SK-N-SH treated with all-trans-retinoic acid at 6 μM for 48 hours (cell line): ENCODE data around the gene CYP46A1.

Experiments used
- ARNTL ChIP-seq: fragments of 450-650 bp; formaldehyde crosslinking; IDR thresholded peaks from 2 replicates; pipeline ENCODE4 v1.5.0; 2020; ENCODE audit warnings: low read depth, mild to moderate bottlenecking, moderate library complexity, borderline replicate concordance
- CREB5 ChIP-seq: fragments of 250-450 bp; sonication (Bioruptor Pico); IDR thresholded peaks from 2 replicates; pipeline ENCODE4 v1.5.1; 2020; ENCODE audit warnings: low read depth, mild to moderate bottlenecking, moderate library complexity
- ESRRG ChIP-seq: fragments of 250-450 bp; sonication (Bioruptor Pico); IDR thresholded peaks from 2 replicates; pipeline ENCODE4 v1.6.1; 2021; ENCODE audit warnings: mild to moderate bottlenecking
- PATZ1 ChIP-seq: fragments of 250-450 bp; sonication (Bioruptor Pico); IDR thresholded peaks from 2 replicates; pipeline ENCODE4 v1.8.0; 2020; ENCODE audit warnings: mild to moderate bottlenecking, moderate library complexity, borderline replicate concordance
- RARB ChIP-seq: fragments of 250-450 bp; sonication (Bioruptor Pico); IDR thresholded peaks from 2 replicates; pipeline ENCODE4 v1.8.0; 2021; ENCODE audit warnings: mild to moderate bottlenecking, moderate library complexity
- ZC3H10 ChIP-seq: fragments of 250-450 bp; sonication (Bioruptor Pico); IDR thresholded peaks from 2 replicates; pipeline ENCODE4 v1.5.1; 2021; ENCODE audit warnings: mild to moderate bottlenecking, moderate library complexity
- ZFP3 ChIP-seq: fragments of 250-450 bp; sonication (Bioruptor Pico); IDR thresholded peaks from 2 replicates; pipeline ENCODE4 v1.5.0; 2020; ENCODE audit warnings: mild to moderate bottlenecking, moderate library complexity
- ZNF70 ChIP-seq: fragments of 450-650 bp; formaldehyde crosslinking; IDR thresholded peaks from 2 replicates; pipeline ENCODE4 v1.5.0; 2020; ENCODE audit warnings: mild to moderate bottlenecking, moderate library complexity

GRCh38 chr14:99758121-99758821 lies 74.2 kb downstream of the CYP46A1 start:
- TF ChIP-seq ZC3H10 (CRISPR knock-in tag) (no peak), PATZ1 (CRISPR knock-in tag) (no peak), ZNF70 (CRISPR knock-in tag) (no peak), ESRRG (CRISPR knock-in tag) (no peak), ZFP3 (CRISPR knock-in tag) (no peak), CREB5 (CRISPR knock-in tag) (no peak), RARB (CRISPR knock-in tag) (no peak), ARNTL (no peak)
